Activated CD4-positive, CD25-positive, alpha-beta regulatory T cell treated with anti-CD3 and anti-CD28 coated beads, Interleukin-2, amount 50 U/mL, for 24 hours (primary cell): Measurements from ENCODE around the gene SGSM2.

Experiments
- ATAC-seq, 2 donors: fragments of 150-1000 bp; cut with Tn5 transposase; one replicate each; pipeline ENCODE4 v1.10.0; 2021; ENCODE audit warnings: mild to moderate bottlenecking in 1 of 2, moderate library complexity in 1 of 2

SGSM2 gene

GRCh38 chr17:2369551-2370210 lies 32.4 kb downstream of the SGSM2 start:
- ATAC-seq, result no peak

GRCh38 chr17:2370211-2370589 lies 32.9 kb downstream of the SGSM2 start:
- no peak for ATAC-seq

GRCh38 chr17:2371183-2372130 lies 34.2 kb downstream of the SGSM2 start:
- no peak for ATAC-seq

GRCh38 chr17:2372180-2372579 lies 34.9 kb downstream of the SGSM2 start:
- no peak for ATAC-seq

- no peak for ATAC-seq
Observed at GRCh38 chr17:2372681-2373080, 35.4 kb downstream of the SGSM2 start.

- ATAC-seq, result no peak
Observed at GRCh38 chr17:2373179-2373578, 35.9 kb downstream of the SGSM2 start.

- ATAC-seq, result no peak
Observed at GRCh38 chr17:2374549-2375285, 37.4 kb downstream of the SGSM2 start.

- ATAC-seq, result no peak
Observed at GRCh38 chr17:2375406-2375805, 38.1 kb downstream of the SGSM2 start.

- no peak for ATAC-seq
Observed at GRCh38 chr17:2376107-2376506, 38.8 kb downstream of the SGSM2 start.

- no peak for ATAC-seq
Observed at GRCh38 chr17:2377659-2378058, 40.4 kb downstream of the SGSM2 start.

GRCh38 chr17:2378905-2379304 lies 41.6 kb downstream of the SGSM2 start:
- ATAC-seq, result no peak

GRCh38 chr17:2379489-2380225 lies 42.4 kb downstream of the SGSM2 start:
- ATAC-seq, result no peak

- ATAC-seq, result no peak
Observed at GRCh38 chr17:2380226-2380922, 43.1 kb downstream of the SGSM2 start.

- no peak for ATAC-seq
Observed at GRCh38 chr17:2380950-2381649, 43.8 kb downstream of the SGSM2 start.

- ATAC-seq, result no peak
Observed at GRCh38 chr17:2383628-2384167, 46.4 kb downstream of the SGSM2 start.

- no peak for ATAC-seq
Observed at GRCh38 chr17:2384439-2385127, 47.3 kb downstream of the SGSM2 start.

GRCh38 chr17:2385240-2386210 lies 48.2 kb downstream of the SGSM2 start:
- no peak for ATAC-seq

GRCh38 chr17:2386400-2387085 lies 49.2 kb downstream of the SGSM2 start:
- no peak for ATAC-seq
